Measurements from ENCODE around the gene GTF2IRD1. TPM values are rescaled to one million over a fixed set of nuclear protein-coding genes. Genes with fewer than 3 reads are reported as not detected.

Gene GTF2IRD1
- total RNA-seq, 1 donor from 2014 or later = 13.2 TPM

DNA sequence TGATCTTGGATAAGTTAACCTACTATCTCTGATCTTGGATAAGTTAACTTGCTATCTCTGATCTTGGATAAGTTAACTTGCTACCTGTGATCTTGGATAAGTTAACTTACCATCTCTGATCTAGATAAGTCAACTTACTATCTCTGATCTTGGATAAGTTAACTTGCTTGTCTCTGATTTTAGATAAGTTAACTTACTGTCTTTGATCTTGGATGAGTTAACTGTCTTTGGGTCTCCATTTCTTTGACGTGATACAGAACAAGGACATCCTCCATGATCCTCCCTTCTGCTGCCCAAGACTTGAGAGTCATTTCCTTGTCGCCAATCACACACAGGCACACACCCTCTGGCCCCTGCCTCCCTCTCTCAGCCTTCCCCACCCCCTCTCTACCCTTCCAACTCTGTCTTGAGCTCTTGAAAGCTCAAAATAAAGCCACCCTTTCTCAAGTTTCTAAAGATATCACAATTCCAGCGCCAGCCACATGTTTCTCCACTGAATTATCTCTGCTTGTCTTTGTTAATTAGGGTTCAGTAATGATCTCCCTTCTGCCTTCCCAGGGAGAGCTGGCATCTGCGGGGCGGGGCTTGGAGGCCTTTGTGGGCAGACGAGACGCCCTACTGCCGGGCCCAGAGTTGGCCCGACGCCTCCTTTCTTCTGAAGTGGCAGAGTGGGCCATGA, 118.7 kb downstream of the GTF2IRD1 start:
- intact Hi-C loops (cut with DNase I) = no loop called here
- DNase-seq (ENCODE audit: low spot score) = no peak

DNA sequence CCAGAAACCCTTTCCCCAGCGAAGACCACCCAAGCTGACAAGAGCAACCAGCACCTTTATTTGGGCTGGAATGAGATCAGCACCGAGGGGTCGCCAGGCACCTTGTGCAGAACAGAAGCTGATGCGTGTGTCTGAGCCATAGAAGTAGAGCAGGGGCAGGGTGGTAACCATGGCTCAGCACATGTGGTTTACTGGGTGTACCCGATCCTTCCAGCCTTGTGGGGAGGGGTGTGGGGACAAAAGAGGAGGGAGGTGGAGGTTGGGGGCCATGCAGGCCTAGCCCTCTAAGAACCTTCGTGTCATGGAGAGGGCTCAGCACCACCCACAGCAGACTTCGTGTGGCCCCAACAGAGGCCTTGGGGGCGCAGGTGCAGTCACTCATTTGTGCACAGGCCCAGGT, 119.8 kb downstream of the GTF2IRD1 start:
- intact Hi-C loops (cut with DNase I) = no loop called here

DNA sequence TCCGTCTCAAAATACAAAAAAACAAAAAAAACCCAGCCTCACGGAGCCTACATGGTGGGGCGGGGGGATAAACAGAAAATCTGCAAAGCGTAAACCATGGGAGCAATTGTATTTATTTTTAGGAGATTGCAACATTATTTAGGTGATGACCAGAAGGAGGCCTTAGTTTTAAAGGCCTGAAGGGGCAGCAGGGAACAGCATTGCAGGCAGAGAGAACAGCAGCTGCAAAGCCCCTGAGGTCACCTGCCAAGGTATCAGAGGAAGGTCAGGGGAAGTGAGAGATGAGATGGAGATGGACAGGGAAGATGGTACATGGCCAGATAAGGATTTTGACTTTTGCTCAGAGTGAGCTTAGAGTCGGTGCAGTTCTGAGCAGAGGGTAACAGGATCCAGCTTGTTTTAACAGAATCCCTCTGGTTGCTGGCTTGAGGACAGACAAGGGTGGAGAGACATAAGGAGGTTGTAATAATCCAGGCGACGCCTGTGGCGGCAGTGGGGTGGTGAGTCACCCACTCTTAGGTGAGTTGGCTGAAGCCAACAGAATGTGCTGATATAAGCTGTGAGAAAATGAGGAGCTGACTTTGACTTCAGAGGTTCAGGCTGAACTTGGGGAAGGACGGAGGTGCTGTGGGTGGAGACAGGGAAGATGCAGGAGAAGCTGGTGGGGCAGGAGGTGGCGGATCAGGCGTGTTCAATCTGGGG, 121.5 kb downstream of the GTF2IRD1 start:
- no peak for DNase-seq (ENCODE audit: low spot score)
- intact Hi-C loops (cut with DNase I) = no loop called here

More for the DNA sequence above, 119.8 kb downstream of the GTF2IRD1 start:
- no peak for DNase-seq (ENCODE audit: low spot score)

DNA sequence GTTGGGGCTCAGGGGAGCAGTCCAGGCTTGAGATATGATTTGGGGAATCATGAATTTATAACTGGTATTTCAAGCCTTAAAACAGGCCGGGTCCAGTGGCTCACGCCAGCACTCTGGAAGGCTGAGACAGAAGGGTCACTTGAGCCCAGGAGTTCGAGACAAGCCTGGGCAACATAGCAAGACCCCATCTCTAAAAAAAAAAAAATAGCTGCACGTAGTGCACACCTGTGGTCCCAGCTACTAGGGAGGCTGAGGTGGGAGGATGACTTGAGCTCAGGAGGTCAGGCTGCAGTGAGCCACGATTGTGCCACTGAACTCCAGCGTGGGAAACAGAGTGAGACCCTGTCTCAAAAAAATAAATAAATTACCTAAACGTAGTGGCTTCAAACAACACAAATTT, 122.1 kb downstream of the GTF2IRD1 start:
- DNase-seq (ENCODE audit: low spot score) = no peak
- intact Hi-C loops (cut with DNase I) = no loop called here

DNA sequence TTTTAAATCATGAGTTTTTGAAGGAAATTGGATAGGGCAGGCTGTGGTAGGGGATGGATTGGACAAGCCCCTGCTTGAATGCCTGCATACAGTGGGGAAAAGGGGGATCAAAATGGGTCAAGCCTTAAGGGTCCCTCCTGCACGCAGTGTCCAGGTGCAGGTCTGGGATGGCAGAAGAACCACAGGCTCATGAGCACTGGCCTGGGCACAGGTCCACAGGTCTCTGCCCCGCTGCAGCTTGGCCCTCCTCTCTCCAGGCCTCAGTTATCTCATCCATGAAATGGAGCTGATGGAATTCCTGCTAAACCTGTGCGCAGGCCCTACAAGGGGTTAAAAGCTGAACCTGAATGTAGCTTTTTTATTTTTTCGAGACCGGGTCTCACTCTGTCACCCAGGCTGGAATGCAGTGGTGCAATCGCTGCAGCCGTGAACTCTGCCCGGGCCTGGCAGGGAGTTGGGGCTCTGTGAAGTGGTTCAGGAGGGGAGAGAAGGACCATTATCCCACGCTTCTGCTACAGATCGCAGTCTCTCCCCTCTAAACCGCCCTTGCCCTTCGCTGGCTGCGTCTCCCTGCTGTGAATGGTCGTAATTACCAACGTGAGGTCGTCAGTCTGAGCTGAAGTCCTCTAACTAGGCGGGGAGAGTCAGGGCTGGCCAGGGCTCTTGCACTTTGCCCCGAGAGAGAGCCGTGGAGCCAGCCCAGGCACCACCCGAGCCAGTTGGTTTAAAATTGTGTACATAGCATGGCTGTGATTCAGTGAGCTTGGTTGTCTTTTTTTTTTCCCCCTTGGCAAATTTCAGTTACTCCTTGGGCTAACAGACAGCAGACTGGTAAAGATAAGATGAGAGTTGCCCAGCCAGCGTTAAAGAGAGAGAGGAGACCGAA, 126.3 kb downstream of the GTF2IRD1 start:
- no peak for DNase-seq (ENCODE audit: low spot score)
- intact Hi-C loops (cut with DNase I) = no loop called here

DNA sequence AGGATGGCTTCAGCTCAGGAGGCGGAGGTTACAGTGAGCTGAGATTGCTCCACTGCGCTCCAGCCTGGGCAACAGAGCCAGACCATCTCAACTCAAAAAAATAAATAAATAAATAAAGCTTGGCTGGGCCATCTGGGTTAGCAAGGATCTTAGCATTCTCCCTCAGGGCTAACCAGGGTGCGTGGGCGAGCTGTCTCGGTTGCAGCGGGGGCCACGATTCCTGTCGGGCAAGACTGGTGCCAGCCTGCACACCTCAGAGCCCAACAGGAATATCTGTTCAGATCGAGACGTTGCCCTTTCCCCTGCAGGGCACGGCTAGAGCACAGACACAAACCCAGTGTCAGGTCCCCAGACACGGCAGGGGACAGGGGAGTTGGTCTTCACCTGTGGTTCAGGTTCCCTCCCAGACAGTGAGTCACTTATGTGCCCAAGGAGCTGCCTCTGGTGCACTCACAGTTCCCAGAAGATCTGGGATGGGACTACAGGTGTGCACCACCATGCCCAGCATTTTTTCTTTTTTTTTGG, 128.3 kb downstream of the GTF2IRD1 start:
- intact Hi-C loops (cut with DNase I) = no loop called here
- no peak for DNase-seq (ENCODE audit: low spot score)

DNA sequence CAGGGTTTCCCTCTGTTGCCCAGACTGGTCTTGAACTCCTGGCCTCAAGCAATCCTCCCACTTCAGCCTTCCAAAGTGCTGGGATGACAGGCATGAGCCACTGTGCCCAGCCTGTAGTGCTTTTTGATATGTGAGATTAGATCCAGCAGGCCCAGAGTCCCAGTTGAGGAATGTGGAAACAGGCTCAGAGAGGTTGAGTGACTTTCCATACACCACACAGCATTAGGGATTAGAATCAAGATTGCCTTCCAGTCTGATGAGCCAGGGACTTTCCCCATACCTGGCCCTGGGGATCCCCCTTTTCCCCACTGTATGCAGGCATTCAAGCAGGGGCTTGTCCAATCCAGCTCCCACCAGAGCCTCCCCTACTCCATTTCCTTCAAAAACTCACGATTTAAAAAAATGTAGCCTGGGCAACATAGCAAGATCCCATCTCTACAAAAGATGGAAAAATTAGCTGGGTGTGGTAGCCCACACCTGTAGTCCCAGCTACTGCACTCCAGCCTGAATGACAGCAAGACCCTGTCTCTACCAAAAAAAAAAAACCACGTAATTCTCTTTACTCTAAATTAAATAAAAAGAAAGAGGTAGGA, 128.8 kb downstream of the GTF2IRD1 start:
- DNase-seq (ENCODE audit: low spot score) = no peak
- intact Hi-C loops (cut with DNase I) = no loop called here

DNA sequence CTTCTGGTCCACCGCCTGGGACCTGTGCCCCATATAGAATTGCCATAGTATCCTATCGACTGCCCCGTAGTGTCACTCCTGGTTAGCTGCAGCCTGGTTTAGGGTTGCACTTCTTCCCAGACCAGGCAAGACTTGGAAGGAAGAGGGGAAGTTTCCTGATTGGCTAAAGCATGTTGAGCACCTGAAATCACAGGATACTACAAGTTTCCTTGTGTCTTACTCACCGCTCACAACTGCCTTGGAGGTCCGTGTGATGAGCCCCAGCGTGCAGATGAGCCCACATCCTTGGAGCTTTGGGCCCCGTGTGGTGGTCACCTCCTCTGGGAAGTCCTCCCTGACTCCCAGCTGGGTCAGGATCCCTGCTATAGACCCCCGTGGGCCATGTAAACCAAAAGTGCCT, 129.9 kb downstream of the GTF2IRD1 start:
- intact Hi-C loops (cut with DNase I) = no loop called here
- DNase-seq (ENCODE audit: low spot score) = no peak

DNA sequence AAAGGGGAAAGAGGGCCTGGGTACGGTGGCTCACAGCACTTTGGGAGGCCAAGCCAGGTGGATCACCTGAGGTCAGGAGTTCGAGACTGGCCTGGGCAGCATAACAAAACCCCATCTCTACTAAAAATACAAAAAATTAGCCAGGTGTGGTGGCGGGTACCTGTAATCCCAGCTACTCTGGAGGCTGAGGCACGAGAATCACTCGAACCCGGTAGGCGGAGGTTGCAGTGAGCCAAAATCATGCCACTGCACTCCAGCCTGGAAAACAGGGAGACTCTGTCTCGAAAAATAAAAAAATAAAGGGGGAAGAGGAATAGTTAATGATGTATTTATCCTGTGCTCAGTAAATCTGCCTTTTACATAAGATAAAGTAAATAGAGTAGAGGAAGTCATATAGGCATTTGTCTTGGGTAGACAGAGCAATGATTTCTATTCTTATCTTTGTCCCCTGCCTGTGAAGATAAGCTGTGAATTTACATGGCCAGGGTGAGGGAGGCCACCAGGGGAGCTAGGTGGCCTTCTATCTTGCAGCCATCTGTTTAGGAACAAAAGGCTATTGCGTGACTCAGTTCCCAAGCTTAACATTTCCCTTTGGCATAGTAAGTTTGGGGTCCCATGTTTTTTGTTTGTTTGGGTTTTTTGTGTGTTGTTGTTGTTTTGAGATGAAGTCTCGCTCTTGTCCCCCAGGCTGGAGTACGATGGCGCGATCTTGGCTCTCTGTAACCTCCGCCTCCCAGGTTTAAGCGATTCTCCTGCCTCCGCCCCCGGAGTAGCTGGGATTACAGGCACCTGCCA, 130.7 kb downstream of the GTF2IRD1 start:
- intact Hi-C loops (cut with DNase I) = no loop called here
- no peak for DNase-seq (ENCODE audit: low spot score)

DNA sequence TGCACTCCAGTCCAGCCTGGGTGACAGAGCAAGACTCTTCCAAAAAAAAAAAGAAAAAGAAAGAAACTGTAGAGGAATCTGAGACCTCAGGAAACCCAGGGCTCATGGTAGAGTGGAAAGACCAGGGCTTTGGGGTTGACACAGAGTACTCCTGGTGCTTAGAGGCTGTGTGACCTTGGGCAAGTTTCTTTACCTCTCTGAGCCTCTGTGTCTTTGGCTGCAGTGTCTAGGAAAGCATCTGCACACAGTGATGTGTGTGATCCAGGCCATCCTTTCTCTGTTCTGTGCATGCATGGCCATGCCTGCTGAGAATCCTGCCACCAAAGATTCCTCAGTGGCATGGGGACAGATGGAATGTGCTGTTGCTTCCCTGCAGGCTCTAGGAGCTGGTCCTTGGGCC, 132.1 kb downstream of the GTF2IRD1 start:
- DNase-seq (ENCODE audit: low spot score) = no peak
- intact Hi-C loops (cut with DNase I) = no loop called here

DNA sequence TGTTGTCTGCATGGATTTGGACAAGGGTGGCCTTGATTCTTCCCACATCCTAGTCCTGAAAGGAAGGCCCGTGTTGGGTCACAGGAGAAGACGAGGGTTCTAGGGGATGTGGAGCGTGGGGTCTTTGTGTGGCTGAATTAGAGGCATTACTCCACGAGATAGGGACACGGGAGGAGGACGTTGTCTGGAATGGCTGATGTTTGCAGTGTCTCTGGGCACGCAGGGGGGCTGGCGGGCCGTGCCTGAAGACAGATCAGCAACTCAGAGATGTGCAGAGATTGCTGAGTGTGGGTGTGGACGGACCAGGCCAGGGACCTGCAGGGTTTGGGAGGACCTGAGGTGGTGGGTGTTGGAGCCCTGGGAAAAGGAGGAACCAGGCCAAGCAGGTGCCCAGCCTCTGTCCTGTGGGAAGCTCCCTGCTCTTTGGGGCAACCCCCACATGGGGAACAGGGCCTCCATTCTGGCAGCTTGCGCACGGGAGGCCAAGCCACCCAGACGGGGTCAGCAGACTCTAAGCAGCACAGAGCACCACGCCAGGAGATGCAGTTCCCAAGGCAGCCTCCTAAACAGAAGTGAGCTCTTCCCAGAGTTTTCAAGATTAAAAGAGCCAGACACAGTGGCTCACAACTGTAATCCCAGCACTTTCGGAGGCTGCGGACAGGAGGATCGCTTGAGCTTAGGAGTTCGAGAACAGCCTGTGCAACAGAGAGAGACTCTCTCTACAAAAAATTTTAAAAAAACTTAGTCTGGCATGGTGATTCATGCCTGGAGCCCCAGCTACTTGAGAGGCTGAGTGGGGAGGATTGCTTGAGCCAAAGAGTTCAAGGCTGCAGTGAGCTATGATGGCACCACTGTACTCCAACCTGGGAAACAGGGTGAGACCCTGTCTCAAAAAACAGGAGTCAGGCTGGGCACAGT, 132.8 kb downstream of the GTF2IRD1 start:
- intact Hi-C loops (cut with DNase I) = no loop called here
- DNase-seq (ENCODE audit: low spot score) = no peak

DNA sequence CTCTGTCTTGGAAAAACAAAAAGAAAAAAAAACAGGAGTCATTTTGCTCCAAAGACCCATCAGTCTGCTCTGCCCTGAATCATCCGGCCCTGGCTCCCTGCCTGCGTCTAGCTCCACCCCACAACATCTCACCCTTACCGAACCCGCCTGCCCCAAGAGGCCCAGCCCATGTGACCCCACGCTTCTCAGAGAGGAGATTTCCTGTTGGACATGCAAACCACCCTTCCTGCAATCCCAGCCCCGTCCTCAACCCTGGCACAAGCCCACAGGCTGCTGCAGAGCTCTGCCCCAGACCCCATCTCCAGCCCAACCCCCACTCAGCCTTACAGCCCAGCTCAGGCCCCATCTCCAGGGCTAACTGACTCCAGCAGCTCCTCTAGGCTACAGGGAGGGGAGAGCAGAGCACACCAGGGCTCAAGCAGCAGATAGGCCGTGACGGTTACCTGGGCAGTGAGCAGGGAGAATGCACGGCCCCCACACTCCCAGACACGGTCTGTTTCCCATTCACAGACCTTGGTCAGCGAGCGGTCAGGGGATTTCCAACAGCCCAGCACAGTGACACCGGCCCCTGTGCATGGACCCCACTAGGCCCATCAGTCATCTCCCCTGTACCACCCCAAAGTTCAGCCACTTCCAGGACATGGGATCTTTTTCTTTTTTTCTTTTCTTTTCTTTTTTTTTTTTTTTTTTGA, 133.9 kb downstream of the GTF2IRD1 start:
- intact Hi-C loops (cut with DNase I) = no loop called here
- peak; percentile 89 for DNase-seq (ENCODE audit: low spot score)

DNA sequence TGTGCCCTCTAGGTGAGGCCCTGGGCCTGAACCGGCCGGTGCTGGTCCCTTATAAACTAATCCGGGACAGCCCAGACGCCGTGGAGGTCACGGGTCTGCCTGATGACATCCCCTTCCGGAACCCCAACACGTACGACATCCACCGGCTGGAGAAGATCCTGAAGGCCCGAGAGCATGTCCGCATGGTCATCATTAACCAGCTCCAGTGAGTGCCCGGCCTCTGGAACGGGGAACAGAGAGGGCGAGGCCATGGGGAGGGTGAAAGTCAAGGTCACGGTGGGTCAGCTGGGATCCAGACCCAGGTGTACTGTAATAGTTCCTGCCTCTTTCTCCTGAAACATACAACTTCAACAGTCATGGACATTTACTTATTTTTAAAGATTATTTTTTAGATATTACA, 137.1 kb downstream of the GTF2IRD1 start:
- intact Hi-C loops (cut with DNase I) = no loop called here
- DNase-seq (ENCODE audit: low spot score) = no peak

DNA sequence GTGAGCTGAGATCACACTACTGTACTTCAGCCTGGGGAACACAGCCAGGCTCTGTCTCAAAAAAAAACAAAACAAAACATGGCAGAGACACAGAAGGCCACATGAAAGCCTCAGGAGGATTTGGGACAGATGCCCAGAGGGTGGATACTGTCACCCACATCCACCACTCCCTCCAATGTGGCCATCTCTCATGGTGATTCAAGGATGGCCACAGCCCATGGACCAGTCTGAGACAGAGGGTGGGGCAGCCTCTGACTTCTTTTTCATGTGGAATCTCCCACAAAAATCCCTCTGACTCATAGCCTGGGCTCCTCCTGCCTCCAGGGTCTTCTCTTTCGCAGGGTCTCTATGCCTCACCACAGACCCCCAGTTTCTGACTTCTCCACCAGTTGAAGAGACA, 144.9 kb downstream of the GTF2IRD1 start:
- intact Hi-C loops (cut with DNase I) = no loop called here
- no peak for DNase-seq (ENCODE audit: low spot score)

DNA sequence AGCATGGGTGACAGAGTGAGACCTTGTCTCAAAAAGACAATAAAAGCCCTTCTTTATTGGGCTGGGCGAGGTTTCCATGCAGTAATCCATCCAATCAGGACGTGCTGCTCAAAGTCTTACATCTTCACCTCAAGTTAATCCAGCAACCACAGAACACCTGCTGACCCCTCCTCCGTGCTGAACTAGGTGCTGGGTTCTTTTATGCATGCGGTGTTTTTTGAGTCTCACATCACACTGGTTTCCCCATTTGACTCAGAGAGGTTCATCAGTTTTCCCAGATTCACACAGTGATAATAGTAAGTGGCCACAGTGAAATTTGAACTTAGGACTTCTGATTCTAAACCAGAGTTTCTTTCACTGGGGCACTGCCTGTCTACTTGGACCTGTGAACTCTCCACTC, 145.5 kb downstream of the GTF2IRD1 start:
- intact Hi-C loops (cut with DNase I) = no loop called here
- no peak for DNase-seq (ENCODE audit: low spot score)

DNA sequence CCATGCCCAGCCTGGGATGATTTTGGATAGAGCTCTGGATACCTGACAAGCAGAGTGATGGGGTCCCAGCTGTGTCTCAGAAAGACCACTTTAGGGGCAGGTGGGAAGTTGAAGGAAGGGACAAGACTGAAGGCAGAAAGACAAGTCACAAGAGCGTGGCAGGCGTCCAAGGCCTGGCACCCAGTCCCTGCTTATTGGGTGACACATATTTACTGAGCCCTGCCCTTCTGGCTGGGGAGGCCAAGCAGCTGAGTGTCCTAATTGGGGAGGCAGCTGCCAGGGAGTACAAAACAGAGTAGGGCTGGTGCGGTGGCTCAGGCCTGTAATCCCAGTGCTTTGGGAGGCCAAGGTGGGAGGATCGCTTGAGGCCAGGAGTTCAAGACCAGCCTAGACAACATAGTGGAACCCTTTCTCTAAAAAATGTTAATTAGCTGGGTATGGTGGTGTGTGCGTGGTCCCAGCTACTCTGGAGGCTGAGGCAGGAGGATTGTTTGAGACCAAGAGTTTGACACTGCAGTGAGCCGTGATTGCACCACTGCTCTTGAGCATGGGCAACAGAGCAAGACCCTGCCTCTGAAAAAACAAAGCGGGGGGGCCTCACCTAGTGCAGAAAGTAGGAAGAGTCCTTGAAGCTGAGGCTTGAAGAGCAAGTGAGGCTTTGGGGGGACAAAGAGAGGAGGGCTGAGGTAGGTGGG, 150.8 kb downstream of the GTF2IRD1 start:
- DNase-seq (ENCODE audit: low spot score) = no peak
- intact Hi-C loops (cut with DNase I) = no loop called here

All from cardiac septum (tissue), 1 donor.